Epithelial cell of esophagus (primary cell): ENCODE data around the gene NPAT.

ENCODE experiments used
- DNase-seq: peaks from one replicate; pipeline ENCODE4 v3.0.0; 2010; ENCODE audit warnings: low read depth
- H3K4me3 ChIP-seq: 2 replicates; pipeline ENCODE4 v1.5.1; 2011; ENCODE audit warnings: mild to moderate bottlenecking, low read length, control low read depth
- CTCF ChIP-seq: IDR thresholded peaks from 2 replicates; pipeline ENCODE4 v1.5.1; 2011; ENCODE audit warnings: low read depth, mild to moderate bottlenecking, low read length, control low read depth, inconsistent platforms; ENCODE audit not compliant: insufficient read depth; ENCODE audit errors: missing control alignments

The NPAT gene

GRCh38 chr11:108206969-108207682, 15.3 kb downstream of the NPAT start:
- no peak overlapping the region for H3K4me3 ChIP-seq
- DNase-seq = no peak
- no peak for TF ChIP-seq CTCF

GRCh38 chr11:108206171-108206570, 16.3 kb downstream of the NPAT start:
- no peak for TF ChIP-seq CTCF
- H3K4me3 ChIP-seq = no peak overlapping the region
- no peak for DNase-seq

- no peak overlapping the region for H3K4me3 ChIP-seq
These were observed 17.4 kb downstream of the NPAT start for GRCh38 chr11:108204929-108205499.

GRCh38 chr11:108204376-108204775, 18.1 kb downstream of the NPAT start:
- no peak for DNase-seq
- H3K4me3 ChIP-seq = no peak overlapping the region
- TF ChIP-seq CTCF = no peak

More at GRCh38 chr11:108204929-108205499, 17.4 kb downstream of the NPAT start:
- TF ChIP-seq CTCF = no peak
- no peak for DNase-seq

- DNase-seq = no peak
- no peak for TF ChIP-seq CTCF
- no peak overlapping the region for H3K4me3 ChIP-seq
These were observed 19.4 kb downstream of the NPAT start for GRCh38 chr11:108203075-108203474.

GRCh38 chr11:108199446-108200321, 22.8 kb downstream of the NPAT start:
- DNase-seq = peak; percentile 98
- no peak for TF ChIP-seq CTCF
- H3K4me3 ChIP-seq = no peak overlapping the region
